H9 (cell line): ENCODE measurements around the gene IL16. TPM values are rescaled to one million over a fixed set of nuclear protein-coding genes. Genes with fewer than 3 reads are reported as not detected.

Experiments
- DNase-seq: peaks from one replicate; pipeline ENCODE4 v3.0.0-alpha.2; 2017
- H2AFZ ChIP-seq: one replicate; pipeline ENCODE4 v1.6.1; 2013; ENCODE audit warnings: mild to moderate bottlenecking, low read length, control low read depth, moderate library complexity
- H2AK5ac ChIP-seq: 2 replicates; pipeline ENCODE4 v1.6.1; 2013; ENCODE audit warnings: low read length, control low read depth, mixed read lengths; ENCODE audit not compliant: insufficient read length
- H2BK120ac ChIP-seq: one replicate; pipeline ENCODE4 v1.6.1; 2013; ENCODE audit warnings: low read depth, mild to moderate bottlenecking, low read length, control low read depth, inconsistent platforms; ENCODE audit not compliant: poor library complexity, severe bottlenecking
- H2BK12ac ChIP-seq: 2 replicates; pipeline ENCODE4 v1.6.1; 2013; ENCODE audit warnings: low read length, control low read depth, mixed read lengths, low read depth; ENCODE audit not compliant: insufficient read length
- H2BK15ac ChIP-seq: 2 replicates; pipeline ENCODE4 v1.6.1; 2013; ENCODE audit warnings: low read depth, low read length, control low read depth
- H2BK20ac ChIP-seq: one replicate; pipeline ENCODE4 v1.6.1; 2013; ENCODE audit warnings: low read depth, mild to moderate bottlenecking, low read length, control low read depth, inconsistent platforms; ENCODE audit not compliant: poor library complexity, severe bottlenecking
- H2BK5ac ChIP-seq: 2 replicates; pipeline ENCODE4 v1.6.1; 2013; ENCODE audit warnings: low read length, control low read depth, mixed read lengths; ENCODE audit not compliant: insufficient read length
- H3K14ac ChIP-seq: 2 replicates; pipeline ENCODE4 v1.6.1; 2013; ENCODE audit warnings: low read length, control low read depth; ENCODE audit not compliant: insufficient read depth
- H3K18ac ChIP-seq: 2 replicates; pipeline ENCODE4 v1.6.1; 2013; ENCODE audit warnings: low read depth, mild to moderate bottlenecking, mixed read lengths, low read length, control low read depth; ENCODE audit not compliant: insufficient read length
- H3K23ac ChIP-seq: 2 replicates; pipeline ENCODE4 v1.6.1; 2013; ENCODE audit warnings: low read length, control low read depth, mixed read lengths, low read depth; ENCODE audit not compliant: insufficient read length
- H3K23me2 ChIP-seq: 2 replicates; pipeline ENCODE4 v1.6.1; 2013; ENCODE audit warnings: low read depth, mild to moderate bottlenecking, mixed read lengths, low read length, control low read depth; ENCODE audit not compliant: insufficient read length, poor library complexity, severe bottlenecking
- H3K27ac ChIP-seq: 2 replicates; pipeline ENCODE4 v1.5.1; 2013; ENCODE audit warnings: low read length, control low read depth, mixed read lengths, low read depth; ENCODE audit not compliant: insufficient read length
- H3K27me3 ChIP-seq: 2 replicates; pipeline ENCODE4 v1.6.1; 2013; ENCODE audit warnings: low read length, control low read depth, inconsistent platforms; ENCODE audit not compliant: insufficient read depth
- H3K4ac ChIP-seq: 2 replicates; pipeline ENCODE4 v1.6.1; 2013; ENCODE audit warnings: low read depth, mild to moderate bottlenecking, control low read depth, inconsistent platforms, low read length, moderate library complexity
- H3K4me1 ChIP-seq: 2 replicates; pipeline ENCODE4 v1.6.1; 2013; ENCODE audit warnings: low read length, control low read depth, inconsistent platforms; ENCODE audit not compliant: insufficient read depth
- H3K4me2 ChIP-seq: 2 replicates; pipeline ENCODE4 v1.6.1; 2013; ENCODE audit warnings: low read length, control low read depth, mixed read lengths; ENCODE audit not compliant: insufficient read length, insufficient read depth
- H3K56ac ChIP-seq: 2 replicates; pipeline ENCODE4 v1.6.1; 2013; ENCODE audit warnings: low read depth, mild to moderate bottlenecking, mixed read lengths, low read length, control low read depth; ENCODE audit not compliant: insufficient read length
- H3K79me1 ChIP-seq: 2 replicates; pipeline ENCODE4 v1.6.1; 2013; ENCODE audit warnings: low read depth, mild to moderate bottlenecking, moderate library complexity, low read length, control low read depth, inconsistent platforms; ENCODE audit not compliant: insufficient read depth, poor library complexity, severe bottlenecking
- H3K79me2 ChIP-seq: 2 replicates; pipeline ENCODE4 v1.6.1; 2013; ENCODE audit warnings: low read length, control low read depth, inconsistent platforms; ENCODE audit not compliant: insufficient read depth
- H3K9ac ChIP-seq: 2 replicates; pipeline ENCODE4 v1.6.1; 2013; ENCODE audit warnings: low read length, control low read depth, mixed read lengths; ENCODE audit not compliant: insufficient read length; ENCODE audit errors: extremely low read depth
- H3K9me3 ChIP-seq: one replicate; pipeline ENCODE4 v1.6.1; 2013; ENCODE audit warnings: low read depth, low read length, inconsistent platforms; ENCODE audit not compliant: control insufficient read depth
- H3T11ph ChIP-seq: one replicate; pipeline ENCODE4 v1.6.1; 2013; ENCODE audit warnings: mild to moderate bottlenecking, low read length, control low read depth, inconsistent platforms
- H4K20me1 ChIP-seq: one replicate; pipeline ENCODE4 v1.6.1; 2013; ENCODE audit not compliant: control insufficient read depth, insufficient read length, insufficient read depth
- H4K5ac ChIP-seq: 2 replicates; pipeline ENCODE4 v1.6.1; 2013; ENCODE audit warnings: low read depth, mild to moderate bottlenecking, mixed read lengths, low read length, control low read depth; ENCODE audit not compliant: insufficient read length
- H4K8ac ChIP-seq: replicated peaks from 2 replicates; pipeline ENCODE4 v1.6.1; 2013; ENCODE audit warnings: low read length, control low read depth, mixed read lengths, low read depth; ENCODE audit not compliant: insufficient read length
- H4K91ac ChIP-seq: 2 replicates; pipeline ENCODE4 v1.6.1; 2013; ENCODE audit warnings: low read depth, mild to moderate bottlenecking, moderate library complexity, mixed read lengths, low read length, control low read depth; ENCODE audit not compliant: insufficient read length
- H3K27ac Mint-ChIP-seq, 3 experiments: 2 replicates in 2 of 3; 3 replicates in 1 of 3; pipeline ENCODE4 v1.8.0; 2020 to 2021; ENCODE audit warnings: mixed read lengths in 3 of 3, mild to moderate bottlenecking in 1 of 3, moderate library complexity in 1 of 3
- H3K27me3 Mint-ChIP-seq: 2 replicates; pipeline ENCODE4 v1.8.0; 2021; ENCODE audit warnings: low read depth, mild to moderate bottlenecking, moderate library complexity, mixed read lengths
- H3K36me3 Mint-ChIP-seq, 3 experiments: 2 replicates in 2 of 3; 3 replicates in 1 of 3; pipeline ENCODE4 v1.8.0; 2020 to 2021; ENCODE audit warnings: low read depth in 3 of 3, mixed read lengths in 3 of 3; ENCODE audit not compliant: insufficient read depth in 1 of 3
- H3K4me1 Mint-ChIP-seq, 2 experiments: 2 replicates each; pipeline ENCODE4 v1.8.0; 2020; ENCODE audit warnings: mixed read lengths in 2 of 2
- H3K4me3 Mint-ChIP-seq, 2 experiments: 2 replicates in 1 of 2; 3 replicates in 1 of 2; pipeline ENCODE4 v1.8.0; 2020 to 2021; ENCODE audit warnings: mild to moderate bottlenecking in 2 of 2, mixed read lengths in 2 of 2, moderate library complexity in 1 of 2
- H3K9me3 Mint-ChIP-seq, 2 experiments: 2 replicates in 1 of 2; 3 replicates in 1 of 2; pipeline ENCODE4 v1.8.0; 2020; ENCODE audit warnings: mild to moderate bottlenecking in 2 of 2, mixed read lengths in 2 of 2, moderate library complexity in 1 of 2
- WGBS: extraction: QIAGEN DNeasy Blood & Tissue Kit; methylation state at CpG from one replicate; pipeline ENCODE4 v1.1.7; 2013; ENCODE audit warnings: missing lambda C conversion rate, low lambda C conversion rate, mixed read lengths; ENCODE audit not compliant: insufficient read length; ENCODE audit errors: extremely low coverage; 5-methylcytosine and 5-hydroxymethylcytosine counted together
- total RNA-seq: library from RNA; stranded (reverse); gene quantifications from 2 replicates; pipeline ENCODE4 v1.2.1, GENCODE V29; 2021
- TF ChIP-seq, protein P1 (sequence below): fragments of 200-600 bp; sonication (generic); conservative IDR thresholded peaks from 3 replicates; pipeline ENCODE4 v1.8.0; 2021; ENCODE audit warnings: antibody characterized with exemption, mild to moderate bottlenecking

IL16 gene
- total RNA-seq, 1 experiment from 2014 or later: 0.28 TPM

DNA sequence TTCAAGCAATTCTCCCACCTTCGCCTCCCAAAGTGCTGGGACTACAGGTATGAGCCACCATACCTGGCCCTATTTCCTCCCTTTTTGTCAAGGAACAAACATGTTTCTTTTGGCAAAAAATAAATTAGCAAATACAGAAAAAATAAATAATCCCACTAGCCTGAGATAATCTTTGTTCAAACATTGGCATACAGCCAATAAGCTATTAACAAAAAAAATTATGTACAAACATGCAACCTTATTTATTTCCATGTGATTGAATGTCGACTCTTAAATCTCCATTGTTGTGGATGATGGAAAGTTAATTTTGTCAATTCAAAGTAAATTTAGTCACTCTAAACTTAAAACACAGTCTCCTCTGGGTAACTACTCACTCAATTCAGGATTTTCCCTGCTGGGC is 18.3 kb upstream of the IL16 start:
- TF ChIP-seq, protein P1, sequence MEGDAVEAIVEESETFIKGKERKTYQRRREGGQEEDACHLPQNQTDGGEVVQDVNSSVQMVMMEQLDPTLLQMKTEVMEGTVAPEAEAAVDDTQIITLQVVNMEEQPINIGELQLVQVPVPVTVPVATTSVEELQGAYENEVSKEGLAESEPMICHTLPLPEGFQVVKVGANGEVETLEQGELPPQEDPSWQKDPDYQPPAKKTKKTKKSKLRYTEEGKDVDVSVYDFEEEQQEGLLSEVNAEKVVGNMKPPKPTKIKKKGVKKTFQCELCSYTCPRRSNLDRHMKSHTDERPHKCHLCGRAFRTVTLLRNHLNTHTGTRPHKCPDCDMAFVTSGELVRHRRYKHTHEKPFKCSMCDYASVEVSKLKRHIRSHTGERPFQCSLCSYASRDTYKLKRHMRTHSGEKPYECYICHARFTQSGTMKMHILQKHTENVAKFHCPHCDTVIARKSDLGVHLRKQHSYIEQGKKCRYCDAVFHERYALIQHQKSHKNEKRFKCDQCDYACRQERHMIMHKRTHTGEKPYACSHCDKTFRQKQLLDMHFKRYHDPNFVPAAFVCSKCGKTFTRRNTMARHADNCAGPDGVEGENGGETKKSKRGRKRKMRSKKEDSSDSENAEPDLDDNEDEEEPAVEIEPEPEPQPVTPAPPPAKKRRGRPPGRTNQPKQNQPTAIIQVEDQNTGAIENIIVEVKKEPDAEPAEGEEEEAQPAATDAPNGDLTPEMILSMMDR: no peak
- no peaks in the 10 kb centered on the region for H3K9me3 ChIP-seq

More for the DNA sequence above, 18.3 kb upstream of the IL16 start:
- DNase-seq: no peak
- Histone ChIP-seq H3K27me3 (no peaks in the 10 kb centered on the region), H3K23me2 (no peaks in the 10 kb centered on the region), H3K9ac (no peak overlapping the region), H2BK120ac (no peak overlapping the region), H4K91ac (no peak overlapping the region), H3K14ac (no peak overlapping the region), H3K4me1 (no peaks in the 10 kb centered on the region), H3K56ac (no peak overlapping the region), H2BK12ac (no peak overlapping the region), H2AK5ac (no peak overlapping the region), H3K4me2 (no peak overlapping the region), H2BK15ac (no peak overlapping the region; the same call in 1 of the 2 replicates), H2AFZ (no peak overlapping the region), H2BK5ac (no peak overlapping the region), H2BK20ac (no peak overlapping the region), H4K5ac (no peak overlapping the region), H4K20me1 (peaks cover 2% of the 10 kb centered on the region), H3K27ac (no peak overlapping the region), H3K4ac (no peak overlapping the region), H3K18ac (no peak overlapping the region), H4K8ac (no peak overlapping the region), H3K23ac (no peak overlapping the region), H3T11ph (no peak overlapping the region), H3K79me2 (no peaks in the 10 kb centered on the region), H3K79me1 (no peaks in the 10 kb centered on the region)
- no peaks in the 10 kb centered on the region for H3K36me3 Mint-ChIP-seq
- no CpG with 5 or more reads among the region's 2 CpGs for WGBS
- H3K27ac Mint-ChIP-seq: no peak overlapping the region
- peaks cover 0 to 18% of the 10 kb centered on the region in 2 experiments; a peak in 2 of 4 replicates for H3K4me1 Mint-ChIP-seq
- peaks cover 18% of the 10 kb centered on the region for H3K27me3 Mint-ChIP-seq
- no peak overlapping the region for H3K4me3 Mint-ChIP-seq
- no peaks in the 10 kb centered on the region for H3K9me3 Mint-ChIP-seq
